Vagina (tissue), 2 donors: Measurements from ENCODE around the gene NFYC.

ENCODE experiments used
- CTCF ChIP-seq, 3 experiments: fragments of 450-650 bp in 2 of 3; fragments of 200-600 bp in 1 of 3; sonication (generic) in 1 of 3; IDR thresholded peaks; one replicate each; pipeline ENCODE4 v1.5.1; 2017 to 2019; ENCODE audit warnings: antibody characterized with exemption in 3 of 3, mild to moderate bottlenecking in 2 of 3, moderate library complexity in 2 of 3
- POLR2AphosphoS5 ChIP-seq, 2 donors: sonication (generic); formaldehyde crosslinking; IDR thresholded peaks; one replicate each; pipeline ENCODE4 v1.9.0; 2017; ENCODE audit warnings: antibody characterized with exemption in 2 of 2, mild to moderate bottlenecking in 2 of 2, low read depth in 1 of 2; ENCODE audit not compliant: insufficient read depth in 1 of 2

DNA sequence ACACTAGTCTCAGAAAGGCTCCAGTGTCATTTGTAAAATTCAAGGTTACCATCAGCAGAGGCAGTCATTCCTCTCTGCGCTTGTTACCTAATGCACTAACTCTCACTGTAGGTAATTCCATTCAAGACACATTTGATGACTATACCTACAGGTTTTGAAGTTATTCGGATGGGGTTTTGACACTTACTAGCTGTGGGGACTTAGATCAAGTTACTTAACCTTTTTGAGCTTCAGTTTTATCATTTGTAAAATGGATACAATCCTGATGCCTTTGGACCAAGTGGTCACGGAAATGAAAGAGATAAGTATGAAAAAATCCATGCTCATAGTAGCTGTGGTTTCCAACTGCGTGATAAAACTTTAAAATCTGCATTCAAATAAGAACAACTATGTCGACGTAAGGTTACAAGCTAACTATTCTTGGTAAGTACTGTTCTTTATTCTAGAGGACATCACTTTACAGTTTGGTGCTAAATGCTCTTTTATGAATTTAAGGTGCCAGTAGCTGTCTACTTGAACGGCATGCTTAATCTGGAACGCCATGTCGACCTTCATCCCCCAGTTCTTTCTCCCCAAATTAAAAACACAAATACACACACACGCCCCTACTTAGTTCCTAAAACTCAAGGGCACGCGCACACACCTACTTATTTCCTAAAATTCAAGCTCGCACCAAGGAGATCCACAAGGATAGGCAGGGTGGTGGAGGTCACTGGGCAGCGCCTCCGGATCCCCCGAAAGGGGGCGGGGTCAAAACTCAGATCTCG is 550 bp upstream of the NFYC start:
- TF ChIP-seq CTCF (IDR thresholded peaks at IDR 0.05) = peak in 1 of 3 experiments; percentile 19
- TF ChIP-seq POLR2AphosphoS5 (IDR thresholded peaks at IDR 0.05; ENCODE audit: insufficient read depth in 1 of 2, low read depth in 1 of 2) = no peak
